Measurements from ENCODE around the gene DLGAP1. TPM values are rescaled to one million over a fixed set of nuclear protein-coding genes. Genes with fewer than 3 reads are reported as not detected.

The DLGAP1 gene
- polyA plus RNA-seq, 1 of the 3 experiments (the other 2 are of a cell fraction) = not detected

GRCh38 chr18:3864669-3865298, 590.3 kb downstream of the DLGAP1 start:
- Histone ChIP-seq H3K27me3 (ENCODE audit: insufficient read depth) (peaks cover 38% of the 10 kb centered on the region), H3K4me1 (ENCODE audit: control insufficient read depth in 1 of 2, insufficient read depth in 2 of 2, low read depth in 1 of 2, low read length in 1 of 2) (peaks cover 0 to 6% of the 10 kb centered on the region in 2 experiments; a peak in 1 of 4 replicates), H3K4me3 (ENCODE audit: low read depth in 2 of 2, low read length in 1 of 2) (no peak overlapping the region), H3K27ac (ENCODE audit: low read depth in 2 of 2, low read length in 1 of 2) (no peak overlapping the region), H3K9me2 (no peaks in the 10 kb centered on the region), H3K9ac (no peak overlapping the region), H3K79me2 (ENCODE audit: insufficient read depth) (no peaks in the 10 kb centered on the region), H3F3A (replicated peaks; ENCODE audit: insufficient read depth) (no peaks in the 10 kb centered on the region), H4K20me1 (ENCODE audit: insufficient read depth) (no peaks in the 10 kb centered on the region), H3K9me3 (no peaks in the 10 kb centered on the region), H3K4me2 (no peak overlapping the region), H3K36me3 (replicated peaks in 1 of 2; ENCODE audit: control insufficient read depth in 1 of 2, insufficient read depth in 2 of 2, low read length in 1 of 2) (no peaks in the 10 kb centered on the region), H2AFZ (ENCODE audit: low read depth) (no peak overlapping the region)
- 6% methylated on average over 4 of the region's 4 CpGs for WGBS (ENCODE audit: low lambda C conversion rate)
- CTCF ChIA-PET = no interaction called here
- POLR2A ChIA-PET = no interaction called here
- TF ChIP-seq GABPA (IDR thresholded peaks at IDR 0.05; ENCODE audit: low read depth) = no peak
- TF ChIP-seq FOSL2 (IDR thresholded peaks at IDR 0.05; ENCODE audit: borderline replicate concordance, low read depth) = no peak
- no peak for TF ChIP-seq REST (IDR thresholded peaks at IDR 0.05; ENCODE audit: low read depth, low read length)
- no peak for TF ChIP-seq EZH2phosphoT487 (IDR thresholded peaks at IDR 0.05; ENCODE audit: borderline replicate concordance, low read depth)
- TF ChIP-seq RCOR1 (IDR thresholded peaks at IDR 0.05; ENCODE audit: low read length) = no peak
- DNase-seq = no peak

- Histone ChIP-seq H3K4me2 (no peak overlapping the region), H3K9me3 (no peaks in the 10 kb centered on the region), H3K9me2 (no peaks in the 10 kb centered on the region), H2AFZ (ENCODE audit: low read depth) (no peak overlapping the region), H4K20me1 (ENCODE audit: insufficient read depth) (no peaks in the 10 kb centered on the region), H3K9ac (no peak overlapping the region), H3K36me3 (replicated peaks in 1 of 2; ENCODE audit: control insufficient read depth in 1 of 2, insufficient read depth in 2 of 2, low read length in 1 of 2) (no peaks in the 10 kb centered on the region), H3K79me2 (ENCODE audit: insufficient read depth) (no peaks in the 10 kb centered on the region), H3K4me1 (ENCODE audit: control insufficient read depth in 1 of 2, insufficient read depth in 2 of 2, low read depth in 1 of 2, low read length in 1 of 2) (peaks cover 0 to 6% of the 10 kb centered on the region in 2 experiments; a peak in 1 of 4 replicates), H3K4me3 (ENCODE audit: low read depth in 2 of 2, low read length in 1 of 2) (no peak overlapping the region), H3K27ac (ENCODE audit: low read depth in 2 of 2, low read length in 1 of 2) (no peak overlapping the region), H3K27me3 (ENCODE audit: insufficient read depth) (peaks cover 36% of the 10 kb centered on the region), H3F3A (replicated peaks; ENCODE audit: insufficient read depth) (no peaks in the 10 kb centered on the region)
- no peak for DNase-seq
- ChIA-PET CTCF (interaction anchor here (1.3 kb wide), 1 partner anchor 132 kb away, joined by 5 read pairs; no protein-coding TSS in a partner anchor), POLR2A (no interaction called here)
- TF ChIP-seq TEAD4 (IDR thresholded peaks at IDR 0.05; ENCODE audit: borderline replicate concordance, insufficient read depth) (no peak), NRF1 (IDR thresholded peaks at IDR 0.05; ENCODE audit: low read depth, low read length) (no peak), FOXJ3 (CRISPR knock-in tag; IDR thresholded peaks at IDR 0.05) (no peak), RCOR1 (IDR thresholded peaks at IDR 0.05; ENCODE audit: low read length) (no peak), FOXM1 (IDR thresholded peaks at IDR 0.05; ENCODE audit: low read depth) (no peak), FOSL2 (IDR thresholded peaks at IDR 0.05; ENCODE audit: borderline replicate concordance, low read depth) (no peak), USF1 (IDR thresholded peaks at IDR 0.05; ENCODE audit: borderline replicate concordance, low read depth) (no peak), TAF1 (IDR thresholded peaks at IDR 0.05; ENCODE audit: borderline replicate concordance, low read depth, low read length) (no peak), POLR2AphosphoS5 (IDR thresholded peaks at IDR 0.05; ENCODE audit: low read depth, low read length) (no peak), REST (IDR thresholded peaks at IDR 0.05; ENCODE audit: low read depth, low read length) (no peak), ZBTB33 (IDR thresholded peaks at IDR 0.05; ENCODE audit: borderline replicate concordance, low read depth) (no peak), NFIC (IDR thresholded peaks at IDR 0.05; ENCODE audit: borderline replicate concordance) (no peak), RAD21 (IDR thresholded peaks at IDR 0.05; ENCODE audit: low read length) (no peak), MEF2A (IDR thresholded peaks at IDR 0.05; ENCODE audit: borderline replicate concordance, low read depth) (no peak)
- WGBS (ENCODE audit: low lambda C conversion rate) = 21% methylated on average over 4 of the region's 4 CpGs
Observed at GRCh38 chr18:3863593-3863992, 591.5 kb downstream of the DLGAP1 start.
